ENCODE measurements around the gene PDS5B.

Gene PDS5B

DNA sequence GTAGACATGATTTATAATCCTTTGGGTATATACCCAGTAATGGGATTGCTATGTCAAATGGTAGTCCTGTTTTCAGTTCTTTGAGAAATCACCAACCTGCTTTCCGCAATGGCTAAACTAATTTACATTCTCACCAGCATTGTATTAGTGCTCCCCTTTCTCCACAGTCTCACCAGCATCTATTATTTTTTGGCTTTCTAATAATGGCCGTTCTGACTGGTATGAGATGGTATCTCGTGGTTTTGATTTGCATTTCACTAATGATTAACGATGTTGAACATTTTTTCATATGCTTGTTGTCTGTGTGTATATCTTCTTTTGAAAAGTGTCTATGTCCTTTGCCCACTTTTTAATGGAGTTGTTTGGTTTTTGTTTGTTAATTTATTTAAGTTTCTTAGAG, 165.1 kb downstream of the PDS5B start:
- DNase-seq (ENCODE audit: extremely low read depth, low read depth) = no peak
- TF ChIP-seq CTCF (IDR thresholded peaks at IDR 0.05; ENCODE audit: low read depth, low read length) = no peak

GRCh38 chr13:32752311-32752710, 166.1 kb downstream of the PDS5B start:
- no peak for DNase-seq (ENCODE audit: extremely low read depth, low read depth)
- TF ChIP-seq CTCF (IDR thresholded peaks at IDR 0.05; ENCODE audit: low read depth, low read length) = no peak

- no peak for DNase-seq (ENCODE audit: extremely low read depth, low read depth)
- TF ChIP-seq CTCF (IDR thresholded peaks at IDR 0.05; ENCODE audit: low read depth, low read length) = no peak
Observed at GRCh38 chr13:32752997-32753606, 166.8 kb downstream of the PDS5B start.

GRCh38 chr13:32754179-32754578, 167.9 kb downstream of the PDS5B start:
- no peak for TF ChIP-seq CTCF (IDR thresholded peaks at IDR 0.05; ENCODE audit: low read depth, low read length)
- DNase-seq (ENCODE audit: extremely low read depth, low read depth) = no peak

DNA sequence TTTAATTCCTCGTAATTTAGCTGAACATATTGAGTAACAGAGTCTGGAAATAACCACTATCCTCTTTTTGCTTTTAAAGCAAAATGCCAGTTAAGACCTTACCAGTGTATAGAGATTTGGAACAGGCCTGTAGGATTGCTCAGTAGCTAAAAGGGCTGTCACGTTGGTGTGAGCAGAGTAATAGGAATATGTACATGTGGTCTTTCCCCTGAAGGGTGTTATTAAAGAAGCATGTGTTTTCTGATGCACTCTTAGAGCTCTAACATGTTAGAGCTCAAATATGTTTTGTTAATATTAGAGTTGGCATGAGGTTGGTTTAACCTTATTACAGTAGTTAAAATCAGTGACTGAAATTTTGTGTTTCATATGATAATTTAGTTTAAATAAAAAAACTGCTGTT, 172.9 kb downstream of the PDS5B start:
- DNase-seq (ENCODE audit: extremely low read depth, low read depth) = no peak
- no peak for TF ChIP-seq CTCF (IDR thresholded peaks at IDR 0.05; ENCODE audit: low read depth, low read length)

DNA sequence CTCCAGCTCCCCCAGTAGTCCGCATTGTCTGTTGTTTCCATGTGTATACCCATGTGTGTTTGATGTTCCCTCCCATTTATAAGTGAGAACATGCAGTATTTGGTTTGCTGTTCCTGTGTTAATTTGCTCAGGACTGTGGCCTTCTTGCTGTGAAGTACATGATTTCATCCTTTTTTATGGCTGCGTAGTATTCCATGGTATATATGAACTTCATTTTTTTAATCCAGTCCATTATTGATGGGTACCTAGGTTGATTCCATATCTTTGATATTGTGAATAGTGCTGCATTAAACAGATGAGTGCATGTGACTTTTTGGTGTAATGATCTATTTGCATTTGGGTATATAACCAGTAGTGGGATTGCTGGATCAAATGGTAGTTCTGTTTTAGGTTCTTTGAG, 175.2 kb downstream of the PDS5B start:
- no peak for TF ChIP-seq CTCF (IDR thresholded peaks at IDR 0.05; ENCODE audit: low read depth, low read length)
- no peak for DNase-seq (ENCODE audit: extremely low read depth, low read depth)

- TF ChIP-seq CTCF (IDR thresholded peaks at IDR 0.05; ENCODE audit: low read depth, low read length) = no peak
- no peak for DNase-seq (ENCODE audit: extremely low read depth, low read depth)
Observed at GRCh38 chr13:32779119-32779518, 192.9 kb downstream of the PDS5B start.
